Muscle of arm (tissue), 12 donors: Measurements from ENCODE around the gene BAIAP2. TPM values are rescaled to one million over a fixed set of nuclear protein-coding genes. Genes with fewer than 3 reads are reported as not detected.
"Not testable (repeated sequence)": the region's sequence is repeated elsewhere in the genome, so short reads cannot be mapped to it uniquely, and the experiment has no call there.

Source experiments
- DNase-seq: peaks from one replicate; pipeline ENCODE4 v3.0.0-alpha.2; 2013
- polyA plus RNA-seq, 12 donors: library from polyadenylated mRNA; unstranded; fragments of 120-200 nt; gene quantifications; one replicate each; pipeline ENCODE4 v1.2.1, GENCODE V29; 2013; ENCODE audit not compliant: insufficient read length in 12 of 12

The BAIAP2 gene
- polyA plus RNA-seq, 12 donors = 11.6 to 40.3 (median 17.2) TPM; not detected in 1

DNA sequence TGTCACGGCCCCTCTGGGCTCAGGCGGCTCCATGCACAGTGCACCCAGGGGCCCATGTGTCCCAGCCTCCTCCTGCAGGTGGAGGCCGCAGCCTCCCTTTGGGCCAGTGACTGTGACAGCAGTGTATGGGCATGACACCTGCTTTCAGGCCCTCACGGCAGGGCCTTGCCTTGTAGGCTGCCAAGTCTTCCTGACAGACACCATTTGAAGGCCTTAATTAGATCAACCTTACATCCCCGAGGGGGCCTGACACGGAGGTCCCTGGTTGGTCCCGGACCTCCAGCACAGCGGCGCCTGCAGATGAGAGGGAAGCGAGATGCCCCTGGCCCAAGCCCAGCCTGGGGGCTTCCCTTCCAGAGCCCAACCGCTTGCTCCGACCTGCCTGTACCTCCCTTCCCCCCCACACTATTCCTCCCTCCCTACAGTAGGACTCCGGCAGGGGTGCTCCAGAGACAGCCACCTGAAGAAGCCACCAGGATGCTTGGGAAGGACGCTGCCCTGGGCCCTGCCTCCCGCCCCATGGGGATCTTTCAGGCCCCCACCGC is 31.9 kb downstream of the BAIAP2 start:
- DNase-seq = no peak

DNA sequence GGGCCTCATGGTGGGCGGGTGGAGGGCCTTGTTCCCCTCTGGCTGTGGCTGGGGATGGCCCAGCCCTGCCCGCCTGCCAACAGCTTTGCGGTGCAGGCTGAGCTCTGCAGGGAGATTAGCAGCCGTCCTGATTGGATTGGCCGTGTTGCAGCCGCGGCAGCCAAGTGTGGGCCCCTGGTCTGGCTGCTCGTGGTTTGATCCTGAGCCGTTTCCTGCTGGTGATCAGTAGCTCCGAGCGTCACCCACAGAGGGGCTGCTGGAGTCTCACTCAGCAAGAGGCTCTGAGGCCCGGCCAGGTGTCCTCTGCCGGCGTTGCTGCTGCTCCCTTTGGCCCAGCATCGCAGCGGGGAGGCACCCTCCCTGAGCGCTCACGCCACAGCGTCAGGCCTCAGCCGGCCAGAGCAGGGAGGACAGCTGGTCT is 32.5 kb downstream of the BAIAP2 start:
- no peak for DNase-seq

DNA sequence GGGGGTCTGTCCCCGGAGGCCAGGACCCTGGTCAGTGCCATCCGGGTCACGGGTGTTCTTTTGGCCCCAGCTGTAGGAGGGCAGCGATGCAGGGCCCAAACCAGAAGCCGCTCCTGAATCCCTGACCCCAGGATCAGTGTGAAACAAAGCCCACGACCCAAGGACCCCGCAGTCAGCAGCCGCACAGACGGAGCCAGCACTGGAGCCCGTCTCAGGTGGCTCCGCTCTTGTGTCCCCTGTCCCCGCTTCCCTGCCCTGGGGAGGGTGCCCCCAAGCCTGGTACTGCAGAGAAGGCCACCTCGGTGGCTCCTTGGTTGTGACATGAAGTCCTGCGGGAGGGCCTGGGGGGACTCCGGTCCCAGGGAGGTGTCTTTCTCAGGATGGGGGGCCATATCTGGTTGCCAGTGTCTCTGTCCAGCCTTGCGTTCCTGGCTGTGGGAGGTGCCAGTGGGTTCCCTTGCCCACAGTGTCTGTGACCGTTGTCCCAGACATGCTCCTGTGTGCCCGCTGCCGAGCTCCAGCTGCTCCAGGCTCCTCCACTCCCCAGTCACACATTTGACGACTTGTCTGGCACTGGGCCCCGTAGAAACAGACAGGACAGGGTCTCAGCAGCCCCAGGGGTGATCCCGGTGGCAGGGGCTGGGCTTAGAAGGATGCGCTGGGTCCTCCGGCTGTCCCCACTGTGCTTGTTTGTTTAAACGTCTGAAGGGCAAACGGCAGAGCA is 33.6 kb downstream of the BAIAP2 start:
- no peak for DNase-seq

DNA sequence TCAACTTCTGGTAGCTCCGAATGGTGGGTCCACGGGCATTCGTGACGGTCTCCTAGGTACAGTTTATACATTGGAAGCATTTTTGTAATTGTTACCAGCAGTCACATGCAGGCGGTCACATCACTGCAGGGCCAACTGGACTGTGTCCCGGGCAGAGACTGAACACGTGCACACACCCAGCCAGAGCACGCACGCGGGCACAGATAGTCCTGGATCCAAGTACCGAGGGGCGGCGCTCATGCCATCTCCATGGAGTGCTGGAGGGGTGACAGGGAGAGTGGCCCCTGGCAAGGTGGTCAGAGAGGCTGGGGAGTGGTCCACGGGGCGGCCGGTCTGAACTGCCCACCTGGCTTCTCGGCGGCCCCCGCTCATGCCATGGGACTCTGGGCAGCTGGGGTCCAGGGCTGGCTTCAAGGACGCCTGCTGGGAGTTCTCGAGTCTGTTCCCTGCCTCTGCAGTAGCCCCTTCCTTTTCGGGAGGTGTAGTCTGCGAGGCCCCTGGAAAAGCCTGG is 34.2 kb downstream of the BAIAP2 start:
- no peak for DNase-seq

DNA sequence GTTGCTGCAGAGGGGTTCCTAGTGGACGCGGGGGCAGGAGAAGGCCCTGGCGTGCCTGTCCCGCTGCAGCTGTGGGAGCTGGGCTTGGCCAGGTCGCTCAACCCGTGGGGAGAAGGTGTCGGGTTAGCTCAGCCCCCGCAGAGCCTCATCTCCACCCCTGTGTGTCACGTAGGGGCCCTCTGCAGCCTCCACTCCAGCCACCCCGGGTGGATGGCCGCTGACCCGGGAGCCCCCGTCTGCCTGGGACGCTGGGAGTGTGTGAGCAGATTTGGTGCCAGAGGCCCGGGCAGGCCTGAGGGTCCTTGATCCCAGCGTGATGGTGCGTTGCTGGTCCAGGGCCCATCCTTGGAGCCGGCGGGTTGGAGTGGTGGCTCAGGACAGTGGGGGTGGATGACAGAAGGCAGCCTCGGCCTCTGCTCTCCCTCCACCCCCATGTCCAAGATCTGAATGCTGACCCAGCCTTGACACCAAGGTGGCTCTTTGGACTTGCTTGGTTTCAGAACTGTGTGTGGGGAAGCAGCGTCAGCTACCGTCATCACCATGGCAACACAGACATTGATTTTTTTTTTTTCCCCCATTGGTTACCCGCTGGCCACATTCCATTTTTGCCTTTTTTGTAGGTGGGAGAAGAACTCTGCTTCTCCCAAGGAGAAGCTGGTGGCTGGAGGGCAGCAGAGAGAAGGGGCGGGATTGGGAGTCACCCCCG is 35.7 kb downstream of the BAIAP2 start:
- DNase-seq = no peak

DNA sequence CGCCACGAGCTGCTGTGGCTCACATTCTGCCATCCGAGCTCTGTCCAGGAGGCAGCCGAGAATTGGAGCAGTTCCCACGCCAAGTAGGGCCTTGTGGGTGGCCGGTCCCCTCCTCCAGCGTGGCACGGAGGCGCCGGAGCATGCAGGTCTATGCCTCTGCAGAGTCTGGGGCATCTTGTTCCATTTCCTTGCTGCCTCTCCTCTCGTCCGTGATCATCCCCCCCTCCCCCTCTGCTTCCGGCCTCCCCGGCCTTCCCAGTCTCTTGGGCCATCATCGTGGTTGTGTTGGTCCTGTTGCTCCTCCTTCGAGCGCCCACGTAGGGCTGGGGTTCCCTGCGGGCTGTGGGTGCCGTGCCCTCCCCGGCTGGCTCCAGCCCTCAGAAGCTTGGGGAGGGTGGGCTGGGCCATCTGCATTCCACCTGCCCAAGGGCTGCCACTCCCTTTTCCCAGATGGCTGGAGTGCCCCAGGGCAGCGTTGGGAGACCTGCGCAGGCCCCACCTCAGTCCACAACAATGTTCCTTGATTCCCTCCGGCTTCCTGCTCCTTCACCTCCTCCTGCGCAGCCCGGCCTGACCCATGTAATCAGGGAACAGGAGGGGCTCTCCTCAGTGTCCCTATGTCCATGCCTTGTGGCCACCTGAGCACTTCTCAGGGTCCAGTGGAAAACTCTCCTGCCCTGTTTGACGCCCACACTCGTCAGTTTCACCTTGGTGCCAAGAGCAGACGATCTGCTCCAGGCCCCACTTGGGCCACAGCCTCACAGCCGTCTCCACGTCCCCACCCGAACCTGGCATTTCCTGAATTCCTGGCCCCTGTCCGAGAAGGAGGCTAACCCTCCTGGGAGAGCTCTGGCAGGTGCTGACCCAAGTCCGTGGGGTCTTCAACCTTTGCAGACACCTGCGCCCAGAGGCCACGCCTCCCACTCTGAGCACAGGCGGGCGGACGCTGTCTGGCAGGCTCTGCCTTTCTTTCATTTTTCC is 37.1 kb downstream of the BAIAP2 start:
- DNase-seq = no peak

DNA sequence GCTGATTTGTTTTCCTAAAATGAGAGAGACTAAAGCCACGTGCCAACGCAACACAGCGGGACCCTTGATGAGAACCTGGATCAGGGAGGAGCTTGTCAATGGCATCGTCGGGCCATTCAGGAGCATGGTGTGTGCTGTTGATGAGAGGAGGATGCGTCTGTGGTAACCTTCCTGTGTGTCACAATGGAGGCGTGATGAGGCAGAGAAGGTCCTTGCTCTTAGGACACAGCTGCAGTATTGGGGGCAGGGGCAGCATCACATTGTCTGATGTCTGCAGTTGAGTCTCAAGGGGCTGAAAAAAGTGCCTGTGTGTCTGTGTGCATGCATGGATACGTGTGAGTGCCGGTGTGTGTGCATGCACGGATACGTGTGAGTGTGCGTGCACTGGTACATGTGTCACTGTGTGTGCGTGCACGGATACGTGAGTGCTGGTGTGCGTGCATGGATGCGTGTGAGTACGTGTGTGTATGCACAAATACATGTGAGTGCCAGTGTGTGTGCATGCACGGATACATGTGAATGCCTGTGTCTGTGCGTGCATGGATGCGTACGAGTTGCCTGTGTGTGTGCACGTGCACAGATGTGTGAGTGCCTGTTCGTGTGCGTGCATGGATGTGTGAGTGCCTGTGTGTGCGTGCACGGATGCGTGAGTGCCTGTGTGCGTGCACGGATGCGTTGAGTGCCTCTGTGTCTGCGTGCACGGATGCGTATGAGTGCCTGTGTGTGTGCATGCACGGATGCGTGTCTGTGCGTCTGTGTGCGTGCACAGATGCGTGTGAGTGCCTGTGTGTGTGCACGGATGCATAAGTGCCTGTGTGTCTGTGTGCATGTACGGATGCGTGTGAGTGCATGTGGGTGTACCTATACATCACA is 39.3 kb downstream of the BAIAP2 start:
- DNase-seq = no peak

DNA sequence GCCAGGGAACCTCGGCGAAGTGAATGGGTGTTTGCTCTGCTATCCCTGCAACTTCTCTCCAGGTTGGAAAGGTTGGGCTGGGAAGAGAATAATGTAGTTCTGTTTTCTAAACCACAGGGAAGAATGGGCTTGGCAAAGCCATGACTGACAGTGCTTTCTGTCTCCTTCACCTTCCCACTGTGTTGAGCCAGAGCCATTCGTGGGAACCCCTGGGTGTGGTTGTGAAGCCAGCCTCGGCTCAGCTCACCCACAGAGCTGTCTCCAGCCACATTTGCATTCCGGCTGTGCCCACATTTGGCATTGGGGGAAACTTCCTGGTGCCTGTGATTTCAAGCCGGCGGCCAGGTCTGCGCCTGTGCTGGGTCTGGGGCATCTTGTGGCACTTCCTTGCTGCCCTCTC is 39.9 kb downstream of the BAIAP2 start:
- no peak for DNase-seq

DNA sequence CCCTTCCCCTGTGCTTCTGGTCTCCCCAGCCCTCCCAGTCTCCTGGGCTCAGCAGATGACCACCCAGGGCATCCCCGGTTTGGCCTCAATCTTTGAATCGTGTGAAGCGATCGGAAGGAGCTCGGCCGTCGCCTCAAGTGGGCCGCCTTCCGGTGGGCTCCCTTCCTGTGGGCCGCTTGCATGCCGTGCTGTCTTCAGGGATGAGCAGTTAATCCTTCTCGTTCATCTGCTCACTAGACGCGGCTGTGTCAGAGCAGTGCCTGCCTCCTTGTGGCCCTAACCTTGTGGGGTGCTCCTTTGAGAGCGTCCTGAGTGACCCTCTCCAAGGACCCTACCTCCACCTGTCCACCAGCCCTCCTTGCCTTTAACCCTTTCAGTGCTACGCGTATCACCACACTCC is 40.4 kb downstream of the BAIAP2 start:
- DNase-seq = no peak

DNA sequence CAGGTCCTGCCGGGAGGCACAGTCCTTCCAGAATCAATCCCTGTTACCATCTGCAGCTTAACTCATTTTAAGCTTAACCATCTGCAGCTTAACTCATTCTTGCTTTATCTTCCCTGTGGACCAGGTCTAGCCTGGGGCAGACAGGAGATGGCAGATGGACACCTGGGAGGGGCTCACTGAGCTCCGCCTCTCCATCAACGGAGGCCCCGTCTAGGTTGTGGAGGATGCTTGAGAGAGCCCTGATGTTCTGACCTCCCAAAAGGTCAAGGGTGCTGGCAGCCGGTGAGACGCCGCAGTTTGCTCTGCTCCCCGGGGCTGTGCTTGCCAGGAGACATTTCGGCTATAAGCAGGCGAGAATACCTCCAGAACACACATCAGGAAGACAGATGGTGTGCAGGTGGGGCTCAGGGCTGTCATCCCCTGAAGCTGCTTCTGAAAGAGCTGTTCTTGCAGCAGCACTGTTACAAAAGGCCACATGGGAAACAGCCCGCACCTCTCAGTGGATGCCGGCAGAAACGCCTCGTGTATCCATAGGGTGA is 41.3 kb downstream of the BAIAP2 start:
- DNase-seq = no peak

DNA sequence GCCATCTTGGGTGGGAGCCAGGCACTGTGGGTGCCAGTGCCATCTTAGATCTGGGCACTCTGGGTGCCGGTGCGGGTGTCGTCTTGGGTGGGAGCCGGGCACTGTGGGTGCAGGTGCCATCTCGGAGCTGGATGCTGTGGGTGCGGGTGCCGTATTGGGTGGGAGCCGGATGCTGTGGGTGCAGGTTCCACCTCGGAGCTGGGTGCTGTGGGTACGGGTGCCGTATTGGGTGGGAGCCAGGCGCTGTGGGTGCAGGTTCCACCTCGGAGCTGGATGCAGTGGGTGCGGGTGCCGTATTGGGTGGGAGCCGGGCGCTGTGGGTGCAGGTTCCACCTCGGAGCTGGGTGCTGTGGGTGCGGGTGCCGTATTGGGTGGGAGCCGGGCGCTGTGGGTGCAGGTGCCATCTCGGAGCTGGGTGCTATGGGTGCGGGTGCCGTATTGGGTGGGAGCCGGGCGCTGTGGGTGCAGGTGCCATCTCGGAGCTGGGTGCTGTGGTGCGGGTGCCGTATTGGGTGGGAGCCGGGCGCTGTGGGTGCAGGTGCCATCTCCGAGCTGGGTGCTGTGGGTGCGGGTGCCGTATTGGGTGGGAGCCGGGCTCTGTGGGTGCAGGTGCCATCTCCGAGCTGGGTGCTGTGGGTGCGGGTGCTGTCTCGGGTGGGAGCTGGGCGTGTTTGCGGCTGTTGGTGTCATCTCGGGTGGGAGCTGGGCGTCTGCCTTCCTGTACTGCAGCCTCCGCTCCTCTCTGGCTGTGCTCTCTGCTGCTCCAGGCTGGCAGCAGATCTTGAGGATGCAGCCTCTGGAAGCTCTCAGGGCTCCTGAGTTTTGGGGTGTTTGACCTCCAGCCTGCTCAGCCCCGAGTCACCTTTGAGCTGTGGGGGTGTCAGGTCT is 43.3 kb downstream of the BAIAP2 start:
- DNase-seq = not testable (repeated sequence)

DNA sequence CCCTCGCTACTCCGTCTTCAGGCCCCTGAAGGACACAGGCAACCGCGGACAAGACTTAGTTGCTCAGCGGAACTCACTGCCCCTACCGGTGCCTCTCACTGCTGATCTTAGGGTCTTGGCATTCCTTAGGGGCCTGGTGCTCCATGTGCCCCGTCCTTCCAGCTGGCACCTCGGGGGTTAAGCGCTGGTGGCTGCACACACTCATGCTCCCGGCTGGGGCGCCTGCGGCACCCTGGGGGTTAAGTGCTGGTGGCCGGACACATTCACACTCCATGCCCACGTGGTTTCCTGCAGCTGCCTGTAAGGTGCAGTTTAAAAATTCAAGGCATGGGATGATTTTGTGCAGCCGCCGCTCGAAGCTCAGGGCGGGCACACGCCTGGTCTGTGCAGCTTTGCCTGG is 45.1 kb downstream of the BAIAP2 start:
- DNase-seq = no peak

DNA sequence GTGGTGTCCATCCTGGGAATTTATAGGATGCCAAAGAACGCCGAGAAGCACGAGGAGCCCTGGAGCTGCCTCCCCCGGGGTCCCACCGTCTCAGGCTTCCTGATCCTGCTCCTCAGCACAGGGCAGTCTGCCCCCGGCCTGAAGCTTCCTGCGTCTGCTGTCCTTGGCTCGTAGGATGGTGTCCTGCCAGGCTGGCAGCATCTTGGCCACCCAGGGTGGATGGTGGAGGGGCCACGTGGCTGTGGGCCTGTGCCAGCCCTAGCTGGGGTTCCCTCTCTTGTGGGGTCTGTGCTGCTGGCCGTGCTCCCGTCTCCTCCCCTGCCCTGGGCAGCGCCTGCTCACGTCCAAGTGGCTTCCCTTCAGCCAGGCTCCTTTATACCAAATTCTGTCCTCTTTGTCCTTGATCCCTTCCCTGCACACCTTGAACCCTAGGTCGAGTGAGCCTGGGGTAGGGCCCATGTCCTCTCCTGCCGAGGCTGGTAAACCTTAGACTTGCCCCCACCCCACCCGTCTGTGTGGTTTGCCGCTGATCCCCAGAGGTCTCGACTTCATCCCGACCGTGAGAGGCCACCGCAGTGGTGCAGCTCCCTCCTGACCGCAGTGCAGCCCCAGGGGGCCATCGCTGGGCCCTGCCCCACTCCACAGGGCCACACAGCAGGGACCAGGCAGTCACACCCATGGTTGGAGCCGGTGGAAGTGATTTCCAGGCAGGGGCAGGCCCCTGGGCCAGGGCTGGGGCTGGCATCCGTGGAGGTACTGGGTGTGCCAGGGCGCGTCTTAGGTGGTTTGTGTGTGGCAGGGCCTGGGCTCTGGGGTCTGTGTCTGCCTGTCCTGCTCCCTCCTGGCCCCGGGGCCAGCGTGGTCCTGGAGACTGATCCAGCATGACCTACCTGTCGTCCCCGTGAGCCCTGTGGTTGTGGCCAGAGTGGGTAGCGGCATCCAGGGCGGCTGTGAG is 46.5 kb downstream of the BAIAP2 start:
- no peak for DNase-seq

DNA sequence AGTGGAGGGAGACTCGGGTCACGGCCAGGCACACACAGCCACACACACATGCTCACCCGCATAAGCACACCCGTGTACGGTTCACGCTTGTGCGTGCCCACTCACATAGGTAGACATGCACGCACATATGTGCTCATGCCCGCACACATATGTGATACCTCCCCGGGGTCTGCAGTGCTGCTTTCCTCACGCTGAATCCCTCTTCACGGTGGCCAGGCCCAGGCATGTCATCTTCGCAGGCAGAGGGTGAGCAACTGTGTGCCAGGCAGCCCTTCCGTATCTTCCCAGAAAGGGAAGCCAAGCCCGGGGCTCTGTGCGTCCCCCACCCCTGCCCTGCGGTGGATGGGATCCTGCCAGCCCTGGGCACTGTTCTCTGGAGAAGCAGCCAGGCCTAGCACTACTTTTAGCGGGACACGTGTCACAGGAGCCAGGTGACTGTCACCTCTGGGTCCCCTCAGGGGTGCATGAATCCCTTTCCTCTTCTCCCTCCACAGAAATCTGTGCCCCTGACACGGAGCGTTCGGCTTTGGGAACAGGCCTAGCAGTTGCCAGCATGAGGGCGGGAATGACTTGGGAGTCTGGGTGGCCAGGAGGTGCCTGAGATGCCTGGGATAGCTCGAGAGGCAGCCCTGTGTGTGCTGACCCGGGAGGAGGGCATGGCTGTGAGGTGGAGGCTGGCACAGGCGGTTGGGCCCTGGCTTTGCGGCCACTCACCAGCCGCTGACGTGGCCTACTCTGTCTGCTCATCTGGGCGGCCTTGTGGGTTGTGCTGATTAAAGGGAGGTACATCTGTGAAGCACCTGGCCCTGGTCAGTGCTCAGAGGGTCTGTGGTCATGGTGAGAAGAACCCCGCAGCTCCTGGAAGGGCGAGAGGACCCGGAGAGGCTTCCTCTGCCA is 47.5 kb downstream of the BAIAP2 start:
- no peak for DNase-seq

DNA sequence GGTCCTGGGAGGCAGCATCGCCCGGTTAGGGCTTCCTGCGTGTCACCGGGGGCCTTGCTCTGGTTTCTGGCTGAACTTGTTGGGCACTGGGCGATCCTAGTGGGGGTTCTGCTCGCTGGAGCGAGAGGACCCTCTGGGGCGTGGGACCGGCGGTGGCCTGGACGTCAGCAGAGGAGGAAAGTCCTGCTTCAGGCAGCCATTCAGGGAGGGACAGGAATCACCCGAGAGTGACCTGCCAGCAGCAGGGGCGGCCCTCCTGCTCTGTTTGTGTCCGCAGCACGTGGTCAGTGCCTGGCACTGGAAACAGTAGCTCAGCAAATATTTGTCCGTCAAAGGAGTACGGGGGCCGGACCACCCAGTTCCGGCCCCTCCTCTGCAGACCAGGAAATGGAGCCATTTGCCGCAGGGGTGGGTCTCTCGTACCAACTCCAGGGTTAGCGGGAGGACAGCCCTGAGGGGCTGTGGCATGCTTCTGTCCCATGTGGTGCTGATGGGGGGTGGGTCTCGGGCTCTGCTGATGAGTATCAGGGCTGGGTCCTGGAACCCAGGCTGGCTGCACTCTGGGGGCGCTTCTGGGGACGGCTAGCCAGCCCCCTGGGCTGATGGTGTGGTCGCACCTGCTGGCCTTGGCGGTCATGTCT is 48.3 kb downstream of the BAIAP2 start:
- no peak for DNase-seq

DNA sequence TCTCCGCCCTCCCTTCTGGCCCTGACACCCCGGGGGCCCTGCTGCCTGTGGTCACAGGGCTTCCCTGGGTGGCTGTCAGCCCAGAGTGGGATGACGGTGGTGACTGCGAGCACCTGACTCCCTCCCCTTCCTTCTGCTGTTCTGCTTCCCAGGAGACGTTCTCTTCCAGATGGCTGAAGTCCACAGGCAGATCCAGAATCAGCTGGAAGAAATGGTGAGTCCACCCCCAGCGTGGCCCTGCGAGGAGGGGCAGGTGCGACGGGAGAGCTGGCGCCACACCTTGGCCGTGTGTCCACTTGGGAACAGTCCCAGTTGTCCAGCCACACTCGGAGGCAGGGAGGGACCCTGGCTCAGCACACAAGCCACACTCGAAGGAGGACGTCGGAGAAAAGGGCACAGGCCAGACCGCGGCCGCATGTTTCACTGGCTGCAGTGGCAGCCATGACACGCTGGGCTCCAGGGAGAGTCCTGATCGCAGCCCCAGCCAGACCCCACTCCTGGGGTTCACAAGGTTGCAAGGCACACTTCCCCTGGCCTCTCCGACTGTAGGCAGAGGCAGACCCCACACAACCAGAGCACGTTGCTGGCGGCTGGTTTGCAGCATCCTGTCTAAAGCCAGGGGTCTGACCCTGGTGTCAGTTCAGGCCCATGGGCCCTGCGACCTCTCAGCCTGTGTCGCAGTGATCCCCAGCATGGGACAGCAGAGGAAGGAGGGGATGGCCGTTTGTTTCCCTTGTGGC is 49.9 kb downstream of the BAIAP2 start:
- peak; percentile 33 for DNase-seq
